SU-DHL-6 (cell line): ENCODE data around the gene OSBP2.

Experiments
- CTCF ChIP-seq: fragments of 200-600 bp; sonication (generic); IDR thresholded peaks from one replicate; pipeline ENCODE4 v1.5.1; 2017; ENCODE audit warnings: antibody characterized with exemption, mild to moderate bottlenecking, low read length, moderate library complexity; ENCODE audit not compliant: insufficient read depth, poor library complexity, severe bottlenecking
- EZH2phosphoT487 ChIP-seq: fragments of 200-600 bp; sonication (generic), shearing (Covaris generic); conservative IDR thresholded peaks from 2 replicates; pipeline ENCODE4 v1.6.1; 2018; ENCODE audit warnings: mild to moderate bottlenecking, antibody characterized with exemption, low read length, moderate library complexity, mixed read lengths

GRCh38 chr22:30847583-30847982 lies 152.9 kb downstream of the OSBP2 start:
- TF ChIP-seq CTCF = no peak
- no peak for TF ChIP-seq EZH2phosphoT487
